Suprapubic skin (tissue), 4 donors: ENCODE measurements around the gene NEK10. TPM values are rescaled to one million over a fixed set of nuclear protein-coding genes. Genes with fewer than 3 reads are reported as not detected.

ENCODE experiments used
- DNase-seq, 2 donors: peaks; one replicate each; pipeline ENCODE4 v3.0.0-alpha.2; 2019; ENCODE audit warnings: low spot score in 2 of 2
- H3K27ac ChIP-seq: fragments of 200-600 bp; sonication (generic); one replicate; pipeline ENCODE4 v1.5.1; 2019
- H3K27me3 ChIP-seq: fragments of 200-600 bp; sonication (generic); one replicate; pipeline ENCODE4 v1.5.1; 2019
- H3K36me3 ChIP-seq: fragments of 200-600 bp; sonication (generic); one replicate; pipeline ENCODE4 v1.5.1; 2019
- H3K4me1 ChIP-seq: fragments of 200-600 bp; sonication (generic); one replicate; pipeline ENCODE4 v1.5.1; 2019
- H3K4me3 ChIP-seq: fragments of 200-600 bp; sonication (generic); one replicate; pipeline ENCODE4 v1.5.1; 2019; ENCODE audit warnings: mild to moderate bottlenecking
- H3K9me3 ChIP-seq: fragments of 200-600 bp; sonication (generic); one replicate; pipeline ENCODE4 v1.5.1; 2019
- CTCF ChIP-seq, 2 donors: fragments of 200-600 bp in 1 of 2; fragments of 450-650 bp in 1 of 2; sonication (generic) in 1 of 2; IDR thresholded peaks; one replicate each; pipeline ENCODE4 v1.5.1; 2016 to 2019; ENCODE audit warnings: antibody characterized with exemption in 2 of 2, mild to moderate bottlenecking in 1 of 2, moderate library complexity in 1 of 2
- EP300 ChIP-seq: sonication (generic); formaldehyde crosslinking; IDR thresholded peaks from one replicate; pipeline ENCODE4 v1.6.1; 2017; ENCODE audit warnings: antibody characterized with exemption
- POLR2A ChIP-seq, 2 donors: fragments of 450-650 bp; IDR thresholded peaks; one replicate each; pipeline ENCODE4 v1.6.1; 2017; ENCODE audit warnings: antibody characterized with exemption in 2 of 2, mild to moderate bottlenecking in 2 of 2, moderate library complexity in 2 of 2
- POLR2AphosphoS5 ChIP-seq, 3 donors: sonication (generic); formaldehyde crosslinking; IDR thresholded peaks; one replicate each; pipeline ENCODE4 v1.6.1; 2017; ENCODE audit warnings: antibody characterized with exemption in 3 of 3
- WGBS: methylation state at CpG from one replicate; pipeline ENCODE4 v1.1.5; 2018; 5-methylcytosine and 5-hydroxymethylcytosine counted together
- total RNA-seq, 4 donors: library from RNA; depleted of rRNA; stranded (reverse); fragments of >200 nt; gene quantifications; one replicate each; pipeline ENCODE4 v1.1.0, GENCODE V29; 2016

Gene NEK10
- total RNA-seq, 4 donors from 2014 or later = 2.4 to 3.4 (median 3.0) TPM; not detected in 1

GRCh38 chr3:27387625-27388024 lies 18.4 kb upstream of the NEK10 start:
- TF ChIP-seq POLR2AphosphoS5 (IDR thresholded peaks at IDR 0.05) (no peak), EP300 (no peak), CTCF (IDR thresholded peaks at IDR 0.05) (no peak), POLR2A (IDR thresholded peaks at IDR 0.05) (no peak)
- H3K4me1 ChIP-seq = no peaks in the 10 kb centered on the region
- no peaks in the 10 kb centered on the region for H3K9me3 ChIP-seq
- H3K36me3 ChIP-seq = peaks cover 39% of the 10 kb centered on the region
- no peak for DNase-seq
- no peak overlapping the region for H3K27ac ChIP-seq
- WGBS = 100% methylated on average over 1 of the region's 1 CpG
- no peak overlapping the region for H3K4me3 ChIP-seq
- no peaks in the 10 kb centered on the region for H3K27me3 ChIP-seq

GRCh38 chr3:27385504-27385903 lies 16.3 kb upstream of the NEK10 start:
- Histone ChIP-seq H3K9me3 (no peaks in the 10 kb centered on the region), H3K36me3 (peaks cover 36% of the 10 kb centered on the region), H3K27ac (no peak overlapping the region), H3K4me1 (no peaks in the 10 kb centered on the region), H3K27me3 (no peaks in the 10 kb centered on the region), H3K4me3 (no peak overlapping the region)
- TF ChIP-seq CTCF (IDR thresholded peaks at IDR 0.05) (no peak), EP300 (no peak), POLR2AphosphoS5 (IDR thresholded peaks at IDR 0.05) (no peak), POLR2A (IDR thresholded peaks at IDR 0.05) (no peak)
- no peak for DNase-seq

- no peak for TF ChIP-seq CTCF (IDR thresholded peaks at IDR 0.05)
- no peak for TF ChIP-seq POLR2A (IDR thresholded peaks at IDR 0.05)
- TF ChIP-seq EP300 = no peak
- TF ChIP-seq POLR2AphosphoS5 (IDR thresholded peaks at IDR 0.05) = no peak
- Histone ChIP-seq H3K36me3 (peaks cover 31% of the 10 kb centered on the region), H3K27ac (no peak overlapping the region), H3K9me3 (no peaks in the 10 kb centered on the region), H3K4me1 (no peaks in the 10 kb centered on the region), H3K27me3 (no peaks in the 10 kb centered on the region), H3K4me3 (no peak overlapping the region)
- no peak for DNase-seq
- WGBS = 94% methylated on average over 1 of the region's 1 CpG
Observed at GRCh38 chr3:27384191-27384590, 15.0 kb upstream of the NEK10 start.

GRCh38 chr3:27380433-27381357 lies 11.5 kb upstream of the NEK10 start:
- 89% methylated on average over 3 of the region's 3 CpGs for WGBS

More at GRCh38 chr3:27380433-27381357, 11.5 kb upstream of the NEK10 start:
- Histone ChIP-seq H3K27me3 (no peaks in the 10 kb centered on the region), H3K36me3 (peaks cover 34% of the 10 kb centered on the region), H3K4me3 (no peak overlapping the region), H3K9me3 (no peaks in the 10 kb centered on the region), H3K27ac (no peak overlapping the region), H3K4me1 (no peaks in the 10 kb centered on the region)
- no peak for DNase-seq
- TF ChIP-seq CTCF (IDR thresholded peaks at IDR 0.05) = no peak
- no peak for TF ChIP-seq POLR2AphosphoS5 (IDR thresholded peaks at IDR 0.05)
- no peak for TF ChIP-seq POLR2A (IDR thresholded peaks at IDR 0.05)
- no peak for TF ChIP-seq EP300
